DMS153 (cell line): ENCODE results near the gene LRIT1.
"Not testable (repeated sequence)": the region's sequence is repeated elsewhere in the genome, so short reads cannot be mapped to it uniquely, and the experiment has no call there.

Source experiments
- DNase-seq: peaks from one replicate; lab custom pipeline; 2025; lab: John Stamatoyannopoulos, UW

The LRIT1 gene, protein sequence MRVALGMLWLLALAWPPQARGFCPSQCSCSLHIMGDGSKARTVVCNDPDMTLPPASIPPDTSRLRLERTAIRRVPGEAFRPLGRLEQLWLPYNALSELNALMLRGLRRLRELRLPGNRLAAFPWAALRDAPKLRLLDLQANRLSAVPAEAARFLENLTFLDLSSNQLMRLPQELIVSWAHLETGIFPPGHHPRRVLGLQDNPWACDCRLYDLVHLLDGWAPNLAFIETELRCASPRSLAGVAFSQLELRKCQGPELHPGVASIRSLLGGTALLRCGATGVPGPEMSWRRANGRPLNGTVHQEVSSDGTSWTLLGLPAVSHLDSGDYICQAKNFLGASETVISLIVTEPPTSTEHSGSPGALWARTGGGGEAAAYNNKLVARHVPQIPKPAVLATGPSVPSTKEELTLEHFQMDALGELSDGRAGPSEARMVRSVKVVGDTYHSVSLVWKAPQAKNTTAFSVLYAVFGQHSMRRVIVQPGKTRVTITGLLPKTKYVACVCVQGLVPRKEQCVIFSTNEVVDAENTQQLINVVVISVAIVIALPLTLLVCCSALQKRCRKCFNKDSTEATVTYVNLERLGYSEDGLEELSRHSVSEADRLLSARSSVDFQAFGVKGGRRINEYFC

DNA sequence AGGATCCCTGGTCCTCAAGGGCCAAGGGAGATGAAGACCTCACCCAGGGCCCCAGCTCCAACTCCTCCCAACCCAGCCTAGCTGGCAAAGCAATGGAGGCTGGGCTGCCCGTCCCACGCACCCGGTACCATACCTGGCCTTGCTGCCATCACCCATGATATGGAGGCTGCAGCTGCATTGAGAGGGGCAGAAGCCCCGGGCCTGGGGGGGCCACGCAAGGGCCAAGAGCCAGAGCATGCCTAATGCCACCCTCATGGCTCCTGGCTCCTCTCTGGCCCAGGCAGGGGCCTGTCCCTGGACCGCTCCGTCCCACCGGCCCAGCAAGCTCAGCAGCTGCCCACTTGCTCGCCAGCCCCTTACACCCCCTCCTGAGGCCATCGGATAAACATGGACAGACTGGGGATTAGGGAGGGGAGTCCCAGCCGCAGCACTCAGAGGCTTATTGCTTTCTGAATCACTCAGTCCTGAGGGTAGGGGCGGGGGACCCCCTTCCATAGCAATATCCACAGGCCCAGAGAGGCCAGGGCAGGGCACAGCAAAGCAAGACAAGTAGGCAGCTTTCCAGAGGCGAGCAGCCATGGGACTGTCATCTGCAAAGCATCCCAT is at the start of gene LRIT1:
Gene LRIT1, minus strand, starts transcription at position 362 of the 606 bp plus-strand sequence. Its CDS starts 107 bp downstream, at position 255.
- DNase-seq: no peak

DNA sequence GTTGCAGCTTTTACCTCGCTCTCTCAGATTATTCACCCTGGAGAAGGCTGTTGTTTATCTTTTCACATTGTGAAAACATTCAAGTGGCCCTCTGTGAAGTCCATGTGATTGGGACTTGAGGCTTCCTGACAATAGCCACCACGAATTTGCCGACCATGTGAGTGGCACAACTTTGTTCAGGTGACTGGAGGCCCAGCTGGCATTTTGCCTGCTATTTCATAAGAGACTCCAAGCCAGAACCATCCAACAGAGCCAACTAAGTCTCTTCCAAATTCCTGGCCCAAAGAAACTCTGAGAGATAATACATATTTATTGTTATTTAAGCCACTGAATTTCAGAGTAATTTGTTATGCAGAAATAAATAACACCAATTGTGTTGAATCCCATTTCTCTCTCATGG is 48.9 kb upstream of the LRIT1 start:
- DNase-seq: no peak

GRCh38 chr10:84289521-84290200 is 48.3 kb upstream of the LRIT1 start:
- no peak for DNase-seq

DNA sequence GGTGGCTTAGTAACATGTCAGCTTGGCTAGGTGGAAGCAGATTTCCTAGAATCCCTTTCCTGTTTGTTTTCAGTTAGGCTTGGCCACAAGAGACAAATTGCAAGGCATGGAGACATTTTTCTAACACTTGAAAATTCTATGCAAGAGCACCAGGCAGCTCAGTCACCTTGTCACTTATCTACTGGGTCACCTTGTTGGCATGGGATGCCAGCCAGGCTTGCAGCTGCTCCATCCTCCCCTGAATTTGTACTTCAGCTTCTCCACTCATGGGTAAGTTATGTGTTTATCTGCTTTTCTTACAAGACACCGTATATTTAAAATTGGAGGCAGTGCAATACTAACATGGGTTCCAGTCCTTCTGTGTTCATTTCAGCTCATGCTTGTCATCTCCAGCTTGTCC is 46.8 kb upstream of the LRIT1 start:
- no peak for DNase-seq

- DNase-seq: no peak
Measured at GRCh38 chr10:84286695-84287094, 45.3 kb upstream of the LRIT1 start.

- not testable (repeated sequence) for DNase-seq
Measured at GRCh38 chr10:84279876-84280475, 38.6 kb upstream of the LRIT1 start.

DNA sequence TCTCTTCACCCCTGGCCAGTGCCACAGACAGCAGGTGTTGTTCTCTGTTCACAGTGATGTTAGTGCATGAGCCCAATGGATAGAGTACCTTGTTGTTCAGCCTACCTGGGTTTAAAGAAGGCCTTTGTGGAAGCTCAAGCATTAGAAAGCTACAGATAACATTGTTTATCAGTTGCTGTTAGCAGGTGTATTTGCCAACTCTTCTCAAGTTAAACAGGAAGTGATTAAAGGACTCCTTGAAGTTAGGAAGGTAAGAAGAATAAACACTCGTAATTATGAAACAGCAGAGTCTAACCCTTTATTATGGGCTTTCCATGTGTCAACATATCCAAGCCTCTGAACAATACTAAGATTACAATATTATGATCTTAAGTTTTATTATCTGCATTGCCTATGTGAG is 29.4 kb upstream of the LRIT1 start:
- peak; percentile 99 for DNase-seq

DNA sequence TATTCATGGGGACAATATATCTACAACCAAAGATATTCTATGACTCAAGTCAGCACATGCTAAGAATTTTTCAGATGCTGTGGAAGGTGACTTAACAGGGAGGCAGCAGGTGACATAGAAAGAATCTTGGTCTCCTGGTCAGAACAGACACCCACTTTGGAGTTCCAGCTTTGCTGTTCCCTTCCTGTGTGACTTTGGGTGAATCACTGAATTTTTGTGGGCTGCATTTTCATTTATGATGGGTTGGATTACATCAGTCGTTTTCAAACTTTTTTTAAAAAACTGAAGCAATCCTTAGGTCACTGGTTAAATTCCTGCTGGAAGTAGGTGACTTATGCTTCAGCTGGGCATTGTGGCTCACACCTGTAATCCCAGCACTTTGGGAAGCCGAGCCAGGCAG is 28.4 kb upstream of the LRIT1 start:
- DNase-seq: no peak

- DNase-seq: no peak
Measured at GRCh38 chr10:84269162-84269561, 27.8 kb upstream of the LRIT1 start.

GRCh38 chr10:84267503-84268126 is 26.3 kb upstream of the LRIT1 start:
- DNase-seq: peak; percentile 78

- peak; percentile 68 for DNase-seq
Measured at GRCh38 chr10:84265418-84265817, 24.1 kb upstream of the LRIT1 start.

DNA sequence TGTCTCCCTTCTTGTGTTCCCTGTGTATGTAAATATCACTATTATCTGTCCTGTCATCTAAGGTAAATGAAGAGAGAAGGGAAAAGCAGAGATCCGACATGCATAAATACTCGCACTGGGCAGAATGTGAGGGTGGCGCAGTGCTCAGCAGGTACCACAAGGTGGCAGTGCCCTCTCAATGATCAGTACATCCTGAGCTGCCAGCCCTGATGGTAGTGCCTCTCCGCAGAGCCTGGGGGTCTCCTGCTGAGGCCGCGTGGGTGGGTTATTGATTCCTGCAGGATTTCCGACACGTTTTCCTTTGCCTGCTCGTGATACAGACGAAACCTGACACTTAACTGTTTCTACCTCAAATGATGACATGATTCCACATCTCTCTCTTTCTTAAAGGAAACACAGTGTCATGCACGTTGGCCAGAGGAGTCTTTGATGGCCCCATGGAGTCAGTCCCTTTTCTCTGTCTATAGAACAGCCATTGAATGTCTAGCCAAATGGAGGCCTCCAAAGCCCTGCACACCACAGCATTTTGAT is 23.3 kb upstream of the LRIT1 start:
- peak; percentile 49 for DNase-seq

GRCh38 chr10:84263716-84264115 is 22.4 kb upstream of the LRIT1 start:
- no peak for DNase-seq

DNA sequence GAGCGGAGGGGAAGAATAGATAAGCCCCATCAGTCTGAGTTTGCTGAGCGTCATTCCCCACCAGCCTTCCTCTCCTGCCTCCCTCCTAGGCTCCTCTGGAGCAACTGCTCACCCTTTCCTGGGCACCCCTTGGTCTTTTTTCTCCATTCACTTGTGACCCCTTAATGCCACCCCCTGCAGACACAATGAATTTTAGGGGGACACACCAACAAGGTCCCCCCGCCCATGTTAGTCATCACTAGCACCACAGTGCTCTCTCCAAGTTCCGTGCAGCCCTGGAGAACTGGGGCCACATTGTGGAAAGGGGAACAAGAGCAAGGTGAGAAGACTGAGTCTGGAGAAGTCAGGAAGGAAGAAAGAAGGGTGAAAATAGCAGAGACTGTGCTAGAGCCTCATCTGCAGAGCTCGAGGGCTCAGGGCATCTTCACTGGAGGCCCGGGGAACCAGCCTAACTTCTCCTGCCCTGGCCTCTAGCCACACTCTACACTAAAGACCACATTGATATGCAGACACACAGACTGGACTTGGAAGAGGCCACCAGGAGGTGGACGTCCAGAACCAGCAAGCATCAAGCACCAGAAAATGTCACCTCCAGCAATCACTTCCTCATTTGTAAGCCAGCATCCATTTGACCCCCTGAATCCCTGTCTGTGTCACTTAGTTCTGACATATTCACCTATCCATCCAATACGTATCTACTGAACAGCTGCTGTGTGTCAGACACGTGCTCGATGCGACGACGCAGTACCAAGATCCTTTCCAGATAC is 21.0 kb upstream of the LRIT1 start:
- DNase-seq: no peak

GRCh38 chr10:84261236-84261915 is 20.0 kb upstream of the LRIT1 start:
- DNase-seq: no peak

DNA sequence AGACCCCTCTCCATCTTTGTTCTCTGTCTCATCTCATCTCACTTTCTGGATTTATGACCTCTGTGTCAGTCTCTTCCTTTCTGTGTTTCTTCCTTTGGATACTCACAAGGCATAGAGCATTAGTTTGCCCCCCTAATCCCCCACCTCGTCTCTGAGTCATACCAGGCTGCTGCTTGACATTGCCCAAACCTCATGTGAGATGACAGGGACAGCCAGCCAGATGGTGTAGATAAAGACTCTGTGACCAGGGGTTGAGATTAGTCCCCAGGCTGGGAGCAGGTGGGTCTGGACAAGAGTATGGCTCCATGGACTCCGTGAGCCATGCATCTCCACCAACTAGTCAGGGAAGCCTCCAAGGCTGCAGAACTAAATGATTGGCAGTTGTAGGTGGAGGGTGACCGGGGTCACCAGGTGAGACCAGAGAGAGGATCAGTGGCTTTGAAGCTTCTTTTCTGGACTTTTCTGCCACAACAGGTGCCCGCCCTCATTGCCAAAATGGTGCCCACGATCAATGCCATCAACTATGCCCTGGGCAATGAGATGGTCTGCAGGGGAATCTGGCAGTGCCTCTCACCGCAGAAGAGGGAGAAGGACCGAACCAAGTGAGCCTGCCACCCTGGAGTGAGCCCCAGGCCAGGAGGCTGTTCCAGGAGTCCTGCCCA is 16.8 kb upstream of the LRIT1 start:
- DNase-seq: no peak

- no peak for DNase-seq
Measured at GRCh38 chr10:84257343-84258020, 16.1 kb upstream of the LRIT1 start.

DNA sequence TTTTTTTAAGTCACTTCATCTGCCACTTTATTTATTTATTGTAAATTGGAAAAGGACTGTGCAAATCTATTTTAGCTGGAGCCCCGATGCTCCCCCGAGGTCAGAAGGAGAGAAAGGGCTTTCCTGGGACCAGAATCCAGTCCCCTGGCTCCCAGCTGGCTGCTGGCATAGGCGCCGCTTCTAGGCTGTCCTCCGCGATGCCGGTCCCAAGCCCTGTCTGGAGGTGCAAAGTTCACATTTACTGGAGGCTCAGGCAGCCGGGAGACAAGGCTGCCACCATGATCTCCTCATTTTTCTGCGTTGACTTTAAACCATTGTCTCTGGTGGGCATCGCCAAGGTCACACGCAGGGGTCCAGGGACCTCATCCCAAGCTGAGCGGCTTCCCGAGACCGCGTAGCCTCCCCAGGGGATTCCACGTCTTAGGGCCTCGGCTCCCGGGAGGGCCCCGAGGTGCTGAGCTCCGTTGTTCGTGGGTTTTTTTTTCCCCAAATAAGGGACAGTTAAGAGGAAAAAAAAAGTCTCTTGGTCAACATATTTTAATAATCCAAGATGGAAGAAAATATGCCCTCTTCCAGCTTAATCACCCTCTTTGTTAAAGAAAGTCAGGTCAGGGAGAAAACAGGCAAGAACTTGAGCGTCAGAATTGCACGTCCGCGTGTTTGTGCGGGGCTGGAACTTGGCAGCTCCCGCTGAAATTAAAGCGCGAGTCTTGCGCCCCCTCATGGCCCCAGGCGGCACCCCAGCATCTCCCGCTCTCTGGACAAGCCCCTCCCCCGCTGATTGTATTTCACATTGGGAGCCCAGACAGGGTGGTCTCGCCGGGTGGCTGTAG is 15.4 kb upstream of the LRIT1 start:
- DNase-seq: no peak
